Renal cortex interstitium (tissue), 11 donors: ENCODE measurements around the gene PNLIPRP2. TPM values are rescaled to one million over a fixed set of nuclear protein-coding genes. Genes with fewer than 3 reads are reported as not detected.

Experiments
- DNase-seq, 11 donors: peaks; one replicate each; pipeline ENCODE4 v3.0.0-alpha.2; 2013; ENCODE audit warnings: low read depth in 9 of 11, low spot score in 4 of 11; ENCODE audit errors: extremely low read depth in 1 of 11
- polyA plus RNA-seq, 3 donors: library from polyadenylated mRNA; unstranded; fragments of 120-200 nt; gene quantifications; one replicate each; pipeline ENCODE4 v1.2.1, GENCODE V29; 2013; ENCODE audit not compliant: insufficient read length in 3 of 3

Gene PNLIPRP2
- polyA plus RNA-seq, 3 donors: 0.10 TPM; not detected in 2

DNA sequence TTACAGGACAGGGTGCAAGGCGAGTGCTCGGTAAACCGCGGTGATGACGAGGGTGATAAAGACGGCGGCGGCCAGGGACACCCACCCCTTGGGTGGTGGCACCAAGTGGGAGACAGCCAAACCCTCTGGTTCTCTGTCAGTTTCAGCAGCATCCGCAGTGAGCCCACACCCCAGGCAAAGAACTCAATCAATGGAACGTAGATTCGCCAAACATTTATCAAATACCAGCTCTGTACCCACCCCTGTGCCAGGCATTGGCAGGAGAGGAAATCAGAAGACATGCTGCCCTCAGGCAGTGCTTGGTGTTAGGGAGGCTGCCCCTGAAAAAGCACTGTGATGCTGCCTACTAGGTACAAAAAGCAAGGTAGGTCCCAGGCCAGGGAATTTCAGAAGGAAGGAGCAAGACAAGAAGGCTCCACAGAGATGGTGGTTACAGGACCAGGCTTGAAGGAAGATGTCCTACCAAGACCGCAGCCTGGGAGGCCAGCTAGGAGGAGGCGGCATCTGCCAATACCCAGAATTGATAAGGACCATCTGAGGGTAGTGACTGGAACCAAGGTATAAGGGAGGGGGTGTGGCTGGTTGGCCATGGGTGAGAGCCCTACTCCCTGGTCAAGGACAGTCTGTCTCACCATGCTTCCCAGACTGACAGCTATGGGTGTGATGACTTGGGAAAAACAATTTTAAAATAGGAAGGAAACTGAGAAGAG lies 10.2 kb upstream of the PNLIPRP2 start:
- no peak for DNase-seq

DNA sequence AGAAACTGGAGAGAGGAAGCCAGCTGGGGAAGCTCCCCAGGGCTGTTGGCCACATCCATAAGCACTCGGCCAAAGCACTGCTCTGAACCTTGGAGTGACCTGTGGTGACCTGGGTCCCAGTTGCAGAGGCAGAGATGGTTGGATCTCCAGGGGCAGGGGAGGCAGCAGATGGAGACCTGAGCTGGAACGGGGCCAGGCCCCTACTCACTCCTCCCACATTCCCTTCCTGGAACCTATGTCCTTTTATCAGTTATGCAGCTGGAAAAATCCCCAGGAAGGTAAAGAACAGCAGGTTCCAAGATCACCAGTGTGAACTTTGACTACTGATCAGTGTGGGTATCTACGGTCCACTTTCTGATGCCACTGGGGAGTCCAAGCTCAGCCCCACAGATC lies 9.6 kb upstream of the PNLIPRP2 start:
- DNase-seq: no peak

DNA sequence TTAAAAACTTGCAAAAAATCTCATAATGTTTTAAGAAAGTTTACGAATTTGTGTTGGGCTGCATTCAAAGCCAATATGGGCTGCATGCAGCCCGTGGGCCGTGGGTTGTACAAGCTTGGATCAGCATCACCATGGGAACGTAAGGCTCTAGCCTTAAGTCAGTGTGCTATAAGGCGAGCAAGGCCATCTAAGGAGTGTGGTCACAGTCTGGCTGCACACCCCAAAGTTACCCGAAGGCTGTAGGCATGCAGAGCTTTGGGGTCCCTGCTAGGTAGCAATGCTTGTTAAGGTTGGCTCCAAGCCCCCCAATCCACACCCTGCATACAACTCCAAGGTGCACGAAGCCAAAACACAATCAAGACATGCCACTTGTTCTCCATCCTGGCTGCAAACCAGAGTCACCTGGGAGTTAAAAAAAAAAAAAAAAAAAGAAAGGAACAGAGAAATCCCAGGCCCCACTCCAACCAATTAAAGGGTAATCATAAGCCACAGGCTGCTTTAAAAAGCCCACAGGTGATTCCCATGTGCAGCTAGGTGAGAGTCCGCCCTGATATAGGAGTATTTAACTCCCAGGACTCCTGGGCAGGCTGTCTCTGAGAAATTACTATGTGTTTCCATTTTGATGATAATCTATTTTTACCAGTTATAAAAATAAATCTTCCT lies 8.5 kb upstream of the PNLIPRP2 start:
- DNase-seq: no peak

DNA sequence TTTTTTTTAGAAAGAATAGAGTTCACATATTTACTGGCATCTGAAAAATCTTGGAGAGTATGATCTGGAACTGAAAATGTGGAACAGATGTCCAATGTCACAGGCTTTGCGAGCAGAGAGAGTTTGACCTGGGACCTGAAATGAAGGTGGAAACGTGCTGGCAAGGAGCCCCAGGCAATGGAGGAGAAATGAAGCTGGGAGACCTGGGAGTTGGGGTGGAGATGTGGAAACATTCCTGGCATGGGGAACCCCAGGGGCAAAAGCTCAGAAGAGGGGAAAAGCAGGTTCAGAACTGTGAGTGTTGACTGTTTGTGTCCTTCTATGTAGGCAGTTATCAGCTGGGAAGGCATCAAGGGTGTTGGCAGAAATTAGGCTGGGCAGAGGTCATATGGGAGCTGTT lies 7.3 kb upstream of the PNLIPRP2 start:
- no peak for DNase-seq

DNA sequence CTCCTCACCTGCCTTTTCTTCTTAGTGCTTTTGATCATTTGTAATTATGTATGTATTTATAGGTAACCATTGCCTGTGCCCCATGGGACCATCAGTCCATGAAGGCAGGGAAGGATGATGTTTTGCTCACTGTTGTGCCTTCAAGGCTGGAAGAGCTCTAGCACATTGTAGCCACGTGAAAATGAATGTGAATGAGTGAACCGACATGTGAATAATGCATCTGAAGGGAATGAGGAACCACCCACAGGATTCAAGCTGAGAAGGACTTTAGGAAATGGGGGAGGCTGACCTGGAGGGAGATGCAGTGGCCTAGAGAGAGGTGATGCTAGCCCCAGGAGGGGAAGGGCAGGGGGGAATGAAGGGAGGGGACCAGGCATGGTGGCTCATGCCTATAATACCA lies 6.0 kb upstream of the PNLIPRP2 start:
- no peak for DNase-seq

DNA sequence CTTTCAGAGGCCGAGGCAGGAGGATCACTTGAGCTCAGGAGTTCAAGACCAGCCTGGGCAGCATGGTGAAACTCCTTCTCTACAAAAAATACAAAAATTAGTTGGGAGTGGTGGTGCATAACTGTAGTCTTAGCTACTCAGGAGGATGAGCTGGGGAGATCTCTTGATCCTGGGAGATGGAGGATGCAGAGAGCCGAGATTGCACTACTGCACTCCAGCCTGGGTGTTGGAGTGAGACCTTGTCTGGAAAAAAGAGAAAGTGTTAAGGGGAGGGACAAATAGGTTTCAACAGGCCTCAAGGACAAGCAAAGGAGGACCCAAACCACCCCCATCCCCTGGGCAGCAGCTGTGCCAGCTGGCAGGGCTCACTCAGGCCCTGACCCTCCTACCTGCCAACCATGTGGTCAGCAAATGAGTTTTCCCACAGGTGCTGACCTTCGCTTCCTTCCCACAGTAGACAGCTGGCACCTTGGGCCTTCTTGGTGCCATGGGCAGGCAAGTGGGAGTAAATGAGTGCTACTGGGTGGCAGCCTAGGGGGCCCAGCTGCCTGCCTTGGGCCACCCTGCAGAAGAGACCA lies 5.5 kb upstream of the PNLIPRP2 start:
- DNase-seq: no peak

DNA sequence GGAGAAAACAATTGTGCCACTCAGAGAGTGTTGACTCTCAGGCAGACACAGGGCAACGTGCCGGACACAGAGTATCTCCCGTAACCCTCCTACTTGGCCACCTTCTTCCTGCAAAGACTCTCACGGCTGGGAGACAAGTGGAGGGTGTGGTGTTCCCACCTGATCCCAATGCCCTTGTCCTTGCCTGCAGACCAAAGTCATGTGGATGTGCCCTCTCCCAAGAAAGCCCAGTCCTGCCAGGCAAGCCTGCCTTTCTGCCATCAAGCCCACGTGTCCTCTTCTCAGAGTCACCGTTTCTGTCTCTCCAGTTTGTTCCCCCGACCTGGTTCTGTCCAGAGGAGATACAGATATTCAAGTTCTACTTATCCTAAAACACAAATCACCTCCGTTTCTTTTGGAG lies 723 bp downstream of the PNLIPRP2 start:
- DNase-seq: no peak

DNA sequence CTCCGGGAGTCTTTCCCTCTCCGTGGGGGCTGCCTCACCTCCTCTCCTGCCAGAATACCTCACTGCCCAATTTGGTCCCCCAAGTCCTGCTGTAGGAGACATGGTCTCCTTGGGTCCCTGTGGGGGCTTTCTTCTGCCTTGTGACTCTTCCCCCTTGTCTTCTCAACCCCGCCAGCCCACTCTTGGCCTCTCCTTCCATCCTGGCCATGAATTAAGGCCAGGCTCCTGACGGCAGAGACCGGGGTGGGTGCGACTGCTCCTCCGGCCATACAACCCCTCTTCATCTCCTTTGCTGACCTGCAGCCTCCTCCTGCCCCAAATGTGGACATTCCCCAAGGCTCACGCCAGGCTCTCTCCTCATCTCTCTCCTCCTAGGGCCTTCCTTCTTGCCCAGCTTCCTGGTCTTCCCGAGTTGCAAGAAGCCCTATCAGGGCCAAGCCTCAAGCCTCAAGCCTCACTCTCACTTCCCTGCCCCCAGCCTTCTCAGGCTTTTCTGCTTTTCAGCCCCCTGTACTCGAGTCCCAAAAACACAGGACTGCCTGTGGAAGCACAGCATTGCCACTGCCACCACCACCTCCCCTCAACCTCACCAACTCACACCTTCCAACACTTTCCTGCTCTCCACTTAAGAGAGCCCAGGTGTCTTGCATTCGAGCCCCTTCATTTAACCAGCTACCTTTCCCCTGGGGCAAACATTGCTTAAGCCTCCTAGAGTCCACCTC lies 1.3 kb downstream of the PNLIPRP2 start:
- DNase-seq: no peak

DNA sequence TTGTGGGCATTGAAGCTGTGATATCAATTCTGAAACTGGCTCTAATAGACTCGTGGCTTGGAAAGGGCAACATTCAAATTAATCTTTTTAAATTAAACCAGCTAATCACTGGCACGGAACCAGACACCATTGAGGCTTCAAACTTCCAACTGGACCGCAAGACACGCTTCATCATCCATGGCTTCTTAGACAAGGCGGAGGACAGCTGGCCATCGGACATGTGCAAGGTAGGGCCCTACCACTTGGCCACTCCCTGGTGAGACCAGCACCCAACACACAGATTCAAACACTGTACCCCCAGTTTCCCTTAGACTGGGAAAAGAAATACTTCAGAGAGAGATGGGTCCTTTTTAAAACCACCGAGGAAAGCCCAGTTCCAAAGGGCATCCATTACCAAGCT lies 5.1 kb downstream of the PNLIPRP2 start:
- no peak for DNase-seq

DNA sequence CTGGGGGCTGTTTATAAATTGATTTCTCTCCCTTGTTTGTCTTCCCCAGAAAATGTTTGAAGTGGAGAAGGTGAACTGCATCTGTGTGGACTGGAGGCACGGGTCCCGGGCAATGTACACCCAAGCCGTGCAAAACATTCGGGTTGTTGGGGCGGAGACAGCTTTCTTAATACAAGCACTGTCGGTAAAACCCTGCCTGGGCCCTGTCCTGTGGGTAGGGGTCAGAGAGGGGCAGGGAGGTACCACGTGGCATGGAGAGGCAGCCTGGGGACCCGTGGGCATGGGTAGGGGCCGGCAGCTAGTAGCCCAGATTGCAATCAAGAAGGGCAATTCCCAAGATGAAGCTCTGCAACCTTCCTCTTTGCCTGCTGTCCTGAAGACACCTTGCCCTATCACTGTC lies 6.1 kb downstream of the PNLIPRP2 start:
- no peak for DNase-seq

DNA sequence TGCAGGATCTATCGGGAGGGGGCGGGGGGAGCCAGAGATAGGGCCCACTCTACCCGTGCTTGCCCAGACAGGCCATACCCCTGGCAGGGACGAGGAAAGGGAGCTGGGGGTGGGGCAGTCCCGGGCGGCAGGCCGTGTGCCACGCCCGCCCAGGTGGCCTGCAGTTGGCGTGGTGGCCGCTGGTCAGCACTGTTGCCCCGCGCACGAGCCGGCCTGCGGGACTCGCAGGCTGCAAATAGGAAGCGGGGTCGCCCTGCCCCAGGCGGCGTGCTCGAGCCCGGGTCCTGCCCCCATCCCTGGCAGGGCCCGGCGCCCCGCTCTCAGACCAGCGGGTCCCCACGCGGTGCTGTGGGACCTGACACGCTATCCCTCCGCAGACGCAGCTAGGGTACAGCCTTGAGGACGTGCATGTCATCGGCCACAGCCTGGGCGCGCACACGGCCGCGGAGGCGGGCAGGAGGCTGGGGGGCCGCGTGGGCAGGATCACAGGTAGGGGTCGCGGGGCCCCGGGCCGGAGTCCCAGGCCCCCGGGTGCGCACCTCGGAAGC lies 6.7 kb downstream of the PNLIPRP2 start:
- peak in 5 of 11 donors; percentile 3 to 23 (median 19) for DNase-seq

DNA sequence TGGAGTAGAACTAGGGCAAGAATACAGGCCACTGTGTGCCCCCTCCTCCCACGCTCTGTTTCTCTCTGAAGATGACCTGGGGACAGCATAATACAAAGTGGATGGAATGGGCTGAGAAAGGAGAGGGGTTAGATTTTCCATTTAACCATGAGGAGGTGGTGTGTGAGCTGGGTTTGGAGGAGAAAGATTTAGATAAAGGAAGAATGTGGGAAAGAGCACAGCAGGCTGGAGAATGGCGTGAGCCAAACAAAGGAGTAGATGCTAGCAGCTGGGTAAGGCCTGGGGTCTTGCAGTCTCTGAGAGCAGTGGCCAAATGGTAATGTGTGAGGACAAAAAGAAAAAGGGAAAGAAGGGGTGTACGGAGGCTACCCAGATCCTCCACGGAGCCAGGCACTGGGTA lies 8.6 kb downstream of the PNLIPRP2 start:
- no peak for DNase-seq

DNA sequence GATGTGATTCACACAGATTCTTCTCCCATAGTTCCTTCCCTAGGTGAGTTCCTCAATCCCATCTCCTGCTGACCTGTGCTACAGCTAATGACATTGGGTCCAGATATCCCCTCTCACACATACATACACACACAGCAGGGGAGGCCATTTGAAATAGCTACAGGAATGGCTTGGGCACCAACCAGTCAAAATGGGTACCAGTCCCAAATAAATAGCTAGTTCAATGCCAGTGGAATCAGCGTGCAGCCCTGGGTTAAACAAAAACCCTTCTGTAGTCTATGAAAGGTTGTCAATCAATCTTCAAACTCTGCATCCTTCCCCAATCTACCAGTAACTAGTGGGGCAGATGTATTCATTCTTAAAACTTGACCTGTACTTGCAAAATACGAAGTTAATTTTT lies 9.3 kb downstream of the PNLIPRP2 start:
- DNase-seq: no peak

DNA sequence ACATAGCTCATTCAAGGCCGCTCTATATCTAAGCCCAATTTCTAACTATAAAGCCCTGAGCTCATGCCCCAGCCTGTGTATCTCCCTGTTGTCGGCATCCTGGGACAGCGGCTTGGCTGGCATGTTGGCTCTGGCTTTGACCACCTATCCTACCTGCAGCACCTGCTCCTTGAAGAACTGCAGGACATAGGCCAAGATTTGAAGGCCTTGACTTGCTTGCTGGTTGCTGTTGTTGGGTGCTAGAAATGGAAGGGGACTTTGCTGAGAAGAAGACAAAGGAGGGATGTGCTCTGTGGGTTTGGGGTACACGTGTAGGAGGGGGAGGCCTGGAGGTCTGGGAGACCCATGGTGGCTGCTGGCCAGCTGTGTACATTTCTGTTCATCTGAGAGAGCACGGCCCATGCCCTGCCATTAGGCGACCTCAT lies 11.1 kb downstream of the PNLIPRP2 start:
- no peak for DNase-seq

DNA sequence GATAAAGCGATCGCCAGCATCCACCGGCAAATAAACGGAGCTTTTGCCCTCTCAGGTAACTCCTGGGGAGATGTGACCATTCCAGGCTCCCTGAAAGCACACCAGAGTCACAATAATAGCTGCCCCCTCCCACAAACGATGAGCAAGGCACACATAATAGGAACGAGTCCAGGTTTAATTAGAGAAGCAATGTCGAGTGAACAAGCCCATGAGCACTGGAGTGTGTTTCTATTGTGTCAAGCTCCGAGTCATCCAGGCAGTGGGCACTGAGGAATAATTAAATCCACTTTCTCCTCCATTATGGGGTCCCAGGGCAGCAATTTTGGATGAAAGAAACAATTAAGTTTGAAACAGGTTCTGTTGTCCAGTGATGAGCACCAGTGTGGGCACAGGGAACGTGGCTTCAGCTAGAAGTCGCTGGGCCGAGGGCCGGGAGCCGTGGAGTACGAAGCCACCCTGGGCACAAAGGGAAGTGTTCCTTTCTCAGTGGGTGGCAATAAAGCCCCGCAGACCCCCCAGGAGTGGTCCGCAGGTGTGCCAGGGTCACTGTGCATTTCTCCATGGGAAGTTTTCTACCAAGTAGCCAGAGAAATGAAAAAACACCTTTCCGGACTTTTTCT lies 12.0 kb downstream of the PNLIPRP2 start:
- no peak for DNase-seq

DNA sequence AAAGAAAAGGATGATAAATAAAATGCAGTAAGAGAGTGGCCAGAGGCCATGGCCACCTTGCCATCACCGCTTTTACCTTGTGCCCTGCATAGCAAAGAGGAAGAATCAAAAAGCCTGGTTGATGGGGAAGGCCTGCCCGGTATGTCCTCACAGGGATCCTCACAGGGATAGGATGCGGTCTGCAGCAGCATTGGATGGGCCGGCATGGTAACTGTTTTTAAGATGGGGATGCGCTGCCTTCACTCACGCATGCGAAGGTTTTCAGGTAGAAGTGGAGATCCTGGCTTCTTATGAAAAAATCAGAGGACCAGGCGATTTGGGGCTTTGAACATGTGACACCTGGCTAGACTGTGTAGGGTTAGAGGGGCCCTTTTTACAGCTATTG lies 12.5 kb downstream of the PNLIPRP2 start:
- DNase-seq: no peak

DNA sequence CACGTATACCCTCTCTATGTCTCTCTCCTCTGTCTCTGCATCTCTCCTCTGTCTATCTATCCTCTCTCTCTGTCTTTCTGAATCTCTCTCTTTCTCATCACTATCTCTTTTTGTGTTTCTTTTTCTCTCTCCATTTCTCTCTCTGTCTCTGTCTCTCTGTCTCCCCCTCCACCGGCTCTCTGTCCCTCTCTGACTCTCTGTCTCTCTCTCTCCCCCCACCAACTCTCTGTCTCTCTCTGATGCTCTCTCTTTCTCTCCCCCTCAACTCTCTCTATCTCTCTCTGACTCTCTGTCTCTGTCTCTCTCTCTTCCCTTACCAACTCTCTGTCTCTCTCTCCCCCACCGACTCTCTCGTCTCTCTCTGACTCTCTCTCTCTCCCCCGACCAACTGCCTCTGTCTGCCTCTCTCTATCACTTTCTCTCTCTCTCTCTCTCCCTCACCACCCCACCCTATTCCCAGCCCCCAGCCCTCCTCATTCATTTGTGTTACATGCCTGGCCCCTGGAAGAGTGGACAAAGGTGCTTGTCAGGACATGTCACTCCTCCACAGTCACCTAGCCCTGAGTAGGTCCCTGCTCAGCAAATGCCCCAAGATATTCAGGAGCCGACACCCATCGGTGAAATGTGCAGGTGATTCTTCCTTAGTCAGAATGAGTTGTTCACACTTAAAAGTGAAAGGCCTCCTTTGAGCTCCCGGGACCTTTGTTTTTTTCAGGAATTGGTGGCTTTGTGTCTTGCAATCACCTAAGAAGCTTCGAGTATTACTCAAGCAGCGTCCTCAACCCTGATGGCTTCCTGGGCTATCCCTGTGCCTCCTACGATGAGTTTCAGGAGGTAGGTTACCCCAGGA lies 13.6 kb downstream of the PNLIPRP2 start:
- DNase-seq: no peak

DNA sequence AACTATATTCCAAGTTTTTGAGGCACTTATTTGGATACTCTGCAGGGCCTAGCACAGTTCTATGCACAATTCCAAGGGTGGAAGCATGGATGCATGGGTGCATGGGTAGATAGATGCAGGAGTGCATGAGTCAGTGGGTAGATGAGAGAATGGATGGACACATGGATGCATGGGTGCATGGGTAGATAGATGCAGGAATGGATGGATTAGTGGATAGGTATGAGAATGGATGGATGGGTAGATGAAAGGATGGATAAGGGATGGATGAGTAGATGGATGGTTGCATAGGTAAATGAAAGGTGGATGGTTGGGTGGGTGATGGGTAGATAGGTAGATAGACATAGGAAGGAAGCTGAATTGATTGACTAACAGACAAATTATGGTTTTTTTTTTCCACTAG lies 15.6 kb downstream of the PNLIPRP2 start:
- DNase-seq: no peak
